T-helper 17 cell (primary cell): Measurements from ENCODE around the gene CFAP65. TPM values are rescaled to one million over a fixed set of nuclear protein-coding genes. Genes with fewer than 3 reads are reported as not detected.

Experiments used
- ATAC-seq: fragments of 150-1000 bp; cut with Tn5 transposase; 2 replicates; pipeline ENCODE4 v1.10.0; 2021; ENCODE audit warnings: mild to moderate bottlenecking, moderate library complexity
- DNase-seq, 3 donors: peaks; one replicate each; pipeline versions ENCODE4 v3.0.0 to v3.0.0-alpha.2; 2020 to 2021
- H3K9me3 ChIP-seq: one replicate; pipeline ENCODE4 v1.7.0; 2013; ENCODE audit warnings: low read length, mild to moderate bottlenecking; ENCODE audit not compliant: control insufficient read depth, poor library complexity, severe bottlenecking
- H3K27ac Mint-ChIP-seq: one replicate; pipeline ENCODE4 v1.8.0; 2022; ENCODE audit warnings: mild to moderate bottlenecking, moderate library complexity, mixed read lengths
- H3K27me3 Mint-ChIP-seq: one replicate; pipeline ENCODE4 v1.8.0; 2022; ENCODE audit warnings: mixed read lengths
- H3K36me3 Mint-ChIP-seq: one replicate; pipeline ENCODE4 v1.8.0; 2022; ENCODE audit warnings: low read depth, mixed read lengths
- H3K4me1 Mint-ChIP-seq: one replicate; pipeline ENCODE4 v1.8.0; 2022; ENCODE audit warnings: mild to moderate bottlenecking, mixed read lengths
- H3K4me3 Mint-ChIP-seq: one replicate; pipeline ENCODE4 v1.8.0; 2022; ENCODE audit warnings: mild to moderate bottlenecking, moderate library complexity, mixed read lengths
- total RNA-seq, 4 donors: library from RNA in 2 of 4; stranded (reverse) in 2 of 4; gene quantifications; one replicate each; pipeline ENCODE4 v1.2.3 and lab custom pipeline; 2022 to 2026

CFAP65 gene
- total RNA-seq, 2 donors from 2014 or later, result not detected

DNA sequence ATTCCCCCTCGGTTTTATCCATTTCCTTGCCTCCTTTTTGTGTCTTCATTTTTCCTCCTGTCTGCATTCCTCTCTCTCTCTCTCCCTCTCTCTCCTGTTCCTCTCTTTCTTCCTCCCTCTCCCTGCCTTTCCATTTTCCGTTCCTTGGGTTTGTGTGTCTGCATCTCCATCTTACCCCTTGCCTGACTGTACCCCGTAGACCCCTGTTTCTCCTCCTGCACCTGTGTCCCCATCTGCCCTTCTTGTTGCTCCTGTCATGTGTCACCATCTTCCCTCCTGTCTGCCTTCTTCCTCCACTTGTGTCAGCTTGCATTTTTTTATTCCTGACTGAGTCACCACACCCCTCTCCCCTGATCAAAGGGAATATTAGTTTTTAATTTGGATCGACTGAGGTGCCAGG, 80.1 kb downstream of the CFAP65 start:
- peaks cover 73% of the 10 kb centered on the region for H3K27me3 Mint-ChIP-seq
- H3K4me3 Mint-ChIP-seq, result peak overlapping the region; percentile 79
- H3K27ac Mint-ChIP-seq, result no peak overlapping the region
- no peak for ATAC-seq
- no peak for DNase-seq
- H3K36me3 Mint-ChIP-seq, result peaks cover 13% of the 10 kb centered on the region
- no peaks in the 10 kb centered on the region for H3K9me3 ChIP-seq
- peaks cover 12% of the 10 kb centered on the region for H3K4me1 Mint-ChIP-seq

- H3K4me3 Mint-ChIP-seq, result peak overlapping the region; percentile 79
- DNase-seq, result no peak
- ATAC-seq, result no peak
- H3K36me3 Mint-ChIP-seq, result peaks cover 13% of the 10 kb centered on the region
- peaks cover 12% of the 10 kb centered on the region for H3K4me1 Mint-ChIP-seq
- no peaks in the 10 kb centered on the region for H3K9me3 ChIP-seq
- peaks cover 76% of the 10 kb centered on the region for H3K27me3 Mint-ChIP-seq
- no peak overlapping the region for H3K27ac Mint-ChIP-seq
Measured at GRCh38 chr2:218960309-218961165, 80.8 kb downstream of the CFAP65 start.

DNA sequence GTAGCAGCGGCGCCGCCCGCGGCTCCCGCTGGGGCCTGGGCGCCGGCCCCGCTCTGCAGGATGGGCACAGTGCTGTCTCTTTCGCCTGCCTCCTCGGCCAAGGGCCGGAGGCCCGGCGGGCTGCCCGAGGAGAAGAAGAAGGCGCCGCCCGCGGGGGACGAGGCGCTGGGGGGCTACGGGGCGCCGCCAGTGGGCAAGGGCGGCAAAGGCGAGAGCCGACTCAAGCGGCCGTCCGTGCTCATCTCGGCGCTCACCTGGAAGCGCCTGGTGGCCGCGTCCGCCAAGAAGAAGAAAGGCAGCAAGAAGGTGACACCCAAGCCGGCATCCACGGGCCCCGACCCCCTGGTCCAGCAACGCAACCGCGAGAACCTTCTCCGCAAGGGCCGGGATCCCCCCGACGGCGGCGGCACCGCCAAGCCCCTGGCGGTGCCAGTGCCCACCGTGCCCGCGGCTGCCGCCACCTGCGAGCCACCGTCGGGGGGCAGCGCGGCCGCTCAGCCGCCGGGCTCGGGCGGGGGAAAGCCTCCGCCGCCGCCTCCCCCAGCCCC, 81.5 kb downstream of the CFAP65 start:
- Mint-ChIP-seq H3K4me1 (peaks cover 12% of the 10 kb centered on the region), H3K4me3 (no peak overlapping the region), H3K27ac (no peak overlapping the region), H3K27me3 (peaks cover 77% of the 10 kb centered on the region), H3K36me3 (peaks cover 13% of the 10 kb centered on the region)
- DNase-seq (no peak), ATAC-seq (no peak)
- H3K9me3 ChIP-seq, result no peaks in the 10 kb centered on the region

- H3K27me3 Mint-ChIP-seq, result peaks cover 77% of the 10 kb centered on the region
- H3K36me3 Mint-ChIP-seq, result peaks cover 13% of the 10 kb centered on the region
- peak within 1 kb of the TSS; percentile 80 for H3K4me3 Mint-ChIP-seq
- H3K9me3 ChIP-seq, result no peaks in the 10 kb centered on the region
- peak; percentile 82 for ATAC-seq
- peak in 2 of 3 donors; percentile 32 for DNase-seq
- H3K27ac Mint-ChIP-seq, result no peak within 1 kb of the TSS
- H3K4me1 Mint-ChIP-seq, result peaks cover 12% of the 10 kb centered on the region
Measured at GRCh38 chr2:218959141-218959731, 82.1 kb downstream of the CFAP65 start, which contains the start of gene CDK5R2. Gene CDK5R2 (plus strand): TSS chr2:218959666. CDS start chr2:218959821, 155 bp downstream.

- H3K9me3 ChIP-seq, result no peaks in the 10 kb centered on the region
- Mint-ChIP-seq H3K27ac (no peak overlapping the region), H3K4me3 (no peak overlapping the region), H3K36me3 (peaks cover 7% of the 10 kb centered on the region), H3K27me3 (peaks cover 77% of the 10 kb centered on the region), H3K4me1 (peaks cover 15% of the 10 kb centered on the region)
- DNase-seq (no peak), ATAC-seq (no peak)
Measured at GRCh38 chr2:218958276-218958675, 83.0 kb downstream of the CFAP65 start.

DNA sequence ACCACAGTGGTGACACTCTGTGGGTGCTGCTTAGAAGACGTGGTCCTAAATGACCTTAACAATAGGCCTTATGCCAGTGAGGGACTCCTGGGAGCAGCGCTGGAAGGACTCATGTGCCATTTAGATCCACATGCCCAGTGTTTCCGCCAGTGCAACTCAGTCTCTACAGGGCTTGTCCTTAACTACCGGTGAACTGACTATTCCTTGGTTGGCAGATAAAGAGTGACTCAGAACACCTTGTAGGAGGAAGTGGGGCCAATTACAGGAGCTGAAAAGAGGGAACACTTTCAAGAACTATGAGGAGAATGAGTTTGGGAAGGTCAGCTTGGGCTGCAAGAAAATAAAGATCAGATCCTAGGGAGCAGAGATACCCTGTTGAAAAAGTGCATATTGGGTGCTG, 83.6 kb downstream of the CFAP65 start:
- peaks cover 7% of the 10 kb centered on the region for H3K36me3 Mint-ChIP-seq
- peak overlapping the region; percentile 13 for H3K4me3 Mint-ChIP-seq
- H3K27me3 Mint-ChIP-seq, result peaks cover 77% of the 10 kb centered on the region
- H3K27ac Mint-ChIP-seq, result no peak overlapping the region
- no peaks in the 10 kb centered on the region for H3K9me3 ChIP-seq
- DNase-seq, result no peak
- H3K4me1 Mint-ChIP-seq, result peaks cover 15% of the 10 kb centered on the region
- ATAC-seq, result no peak

DNA sequence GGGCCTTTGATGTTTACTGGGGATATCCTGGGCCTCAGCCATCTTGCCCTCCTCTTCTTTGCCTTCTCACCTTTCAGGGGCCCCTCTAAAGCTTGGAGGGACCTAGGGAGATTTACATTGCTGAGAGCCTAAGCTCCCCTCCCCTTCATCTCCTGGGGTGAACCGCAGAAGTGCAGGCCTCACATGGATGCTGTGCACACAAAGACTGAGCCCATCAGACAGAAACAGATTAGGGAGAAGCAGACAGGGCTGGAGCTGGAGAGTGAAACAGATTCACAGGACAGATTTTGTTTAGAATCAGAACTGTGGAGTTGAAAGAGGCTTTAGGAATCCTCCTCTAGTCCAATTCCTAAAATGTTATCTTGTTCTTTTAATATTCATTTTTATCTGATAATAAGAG, 85.3 kb downstream of the CFAP65 start:
- H3K4me1 Mint-ChIP-seq, result peaks cover 11% of the 10 kb centered on the region
- peaks cover 80% of the 10 kb centered on the region for H3K27me3 Mint-ChIP-seq
- H3K4me3 Mint-ChIP-seq, result peak overlapping the region; percentile 36
- no peak for ATAC-seq
- no peaks in the 10 kb centered on the region for H3K9me3 ChIP-seq
- no peak overlapping the region for H3K27ac Mint-ChIP-seq
- no peak for DNase-seq
- H3K36me3 Mint-ChIP-seq, result peaks cover 3% of the 10 kb centered on the region

DNA sequence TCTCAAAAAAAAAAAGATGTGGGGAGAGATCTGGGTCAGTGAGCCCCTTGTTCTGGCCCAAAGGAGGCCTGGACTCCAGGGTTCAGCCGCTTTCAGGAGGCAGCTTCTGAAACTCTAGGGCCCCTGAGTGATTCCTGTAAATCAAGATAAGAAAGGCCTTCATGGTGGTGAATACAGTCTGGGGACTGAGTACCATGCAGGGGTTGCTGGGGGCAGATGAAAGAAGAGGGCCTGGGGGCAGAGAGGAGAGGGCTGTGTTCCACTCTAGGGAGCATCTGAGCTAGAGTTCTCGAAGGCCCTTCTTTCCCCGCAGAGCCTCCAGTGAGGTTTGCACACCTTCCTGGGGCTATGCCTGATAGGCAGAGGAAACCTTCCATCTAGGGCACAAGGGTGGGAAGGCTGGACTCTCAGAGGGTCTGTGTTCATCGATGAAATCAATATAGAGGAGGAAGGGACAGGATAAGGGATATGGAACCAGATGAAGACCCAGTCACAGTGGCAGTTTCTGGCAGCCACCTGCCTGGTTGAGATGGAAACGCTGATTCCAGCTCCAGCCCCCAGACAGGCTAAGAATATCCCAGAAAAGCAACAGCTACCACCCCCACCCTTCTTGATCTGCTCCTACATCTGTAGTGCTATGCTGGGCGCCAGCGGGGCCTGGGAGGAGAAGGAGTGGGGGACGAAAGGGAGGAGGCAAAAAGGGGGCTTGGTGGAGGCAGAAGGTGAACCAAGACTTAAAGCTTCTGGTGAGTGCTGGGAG, 86.6 kb downstream of the CFAP65 start:
- Mint-ChIP-seq H3K27ac (no peak overlapping the region), H3K4me1 (peaks cover 8% of the 10 kb centered on the region), H3K27me3 (peaks cover 88% of the 10 kb centered on the region), H3K36me3 (peaks cover 3% of the 10 kb centered on the region), H3K4me3 (no peak overlapping the region)
- ATAC-seq (no peak), DNase-seq (no peak)
- no peaks in the 10 kb centered on the region for H3K9me3 ChIP-seq

GRCh38 chr2:218953366-218953954, 87.9 kb downstream of the CFAP65 start:
- no peak overlapping the region for H3K27ac Mint-ChIP-seq
- ATAC-seq, result no peak

More at GRCh38 chr2:218953366-218953954, 87.9 kb downstream of the CFAP65 start:
- Mint-ChIP-seq H3K36me3 (peaks cover 3% of the 10 kb centered on the region), H3K4me1 (peaks cover 3% of the 10 kb centered on the region), H3K4me3 (no peak overlapping the region), H3K27me3 (peaks cover 87% of the 10 kb centered on the region)
- no peaks in the 10 kb centered on the region for H3K9me3 ChIP-seq
- DNase-seq, result no peak

Other genes starting within 250 kb of the CFAP65 start
- gene PRKAG3, start 209.7 kb downstream of the CFAP65 start, total RNA-seq, result not detected
- gene WNT6, start 181.7 kb downstream of the CFAP65 start, total RNA-seq, result not detected
- gene WNT10A, start 160.7 kb downstream of the CFAP65 start, total RNA-seq, result 10 to 100 TPM in 1 of 2 donors, 1 to 10 TPM in 1; 5.5 to 14.4 TPM
- gene CDK5R2, start 81.8 kb downstream of the CFAP65 start, total RNA-seq, result not detected
- gene FEV, start 56.3 kb downstream of the CFAP65 start, total RNA-seq, result not detected
- not detected for gene CRYBA2, start 48.1 kb downstream of the CFAP65 start, total RNA-seq
- not detected for gene IHH, start 19.4 kb upstream of the CFAP65 start, total RNA-seq
- gene NHEJ1, start 119.3 kb upstream of the CFAP65 start, total RNA-seq, result 10 to 100 TPM; 11.8 to 15.2 TPM
- gene SLC23A3, start 128.5 kb upstream of the CFAP65 start, total RNA-seq, result 1 to 10 TPM in 1 of 2 donors, under 1 TPM in 1; 0.65 to 1.0 TPM
- gene CNPPD1, start 135.4 kb upstream of the CFAP65 start, total RNA-seq, result 10 to 100 TPM; 50.8 to 58.1 TPM
- 10 to 100 TPM; 78.4 to 81.4 TPM for gene RETREG2, start 136.8 kb upstream of the CFAP65 start, total RNA-seq
- 10 to 100 TPM; 65.3 to 71.1 TPM for gene ZFAND2B, start 165.3 kb upstream of the CFAP65 start, total RNA-seq
- 1 to 10 TPM; 2.6 to 6.6 TPM for gene ABCB6, start 177.4 kb upstream of the CFAP65 start, total RNA-seq
- gene ATG9A, start 188.1 kb upstream of the CFAP65 start, total RNA-seq, result 10 to 100 TPM; 42.4 to 72.1 TPM
- 10 to 100 TPM; 92.5 to 93.5 TPM for gene ANKZF1, start 188.3 kb upstream of the CFAP65 start, total RNA-seq
- gene GLB1L, start 203.9 kb upstream of the CFAP65 start, total RNA-seq, result 1 to 10 TPM in 1 of 2 donors, under 1 TPM in 1; 0.94 to 3.1 TPM
- 10 to 100 TPM; 11.9 to 17.2 TPM for gene STK16, start 204.0 kb upstream of the CFAP65 start, total RNA-seq
- gene TUBA4B, start 211.7 kb upstream of the CFAP65 start, total RNA-seq, result not detected
- gene TUBA4A, start 212.4 kb upstream of the CFAP65 start, total RNA-seq, result 100 to 1,000 TPM; 107 to 184 TPM
- gene DNAJB2, start 237.8 kb upstream of the CFAP65 start, total RNA-seq, result 100 to 1,000 TPM; 101 to 120 TPM